ENCODE data around the gene RSPO4.
"Not testable (repeated sequence)": the region's sequence is repeated elsewhere in the genome, so short reads cannot be mapped to it uniquely, and the experiment has no call there.

The RSPO4 gene

GRCh38 chr20:1003920-1004697, 2.0 kb upstream of the RSPO4 start:
- DNase-seq = no peak

- DNase-seq = peak; percentile 56
These were observed 811 bp upstream of the RSPO4 start for GRCh38 chr20:1002682-1003561.

GRCh38 chr20:1001116-1001515, 995 bp downstream of the RSPO4 start:
- no peak for DNase-seq

- no peak for DNase-seq
These were observed 3.8 kb downstream of the RSPO4 start for GRCh38 chr20:998231-998830.

GRCh38 chr20:997486-997885, 4.6 kb downstream of the RSPO4 start:
- no peak for DNase-seq

- no peak for DNase-seq
These were observed 5.1 kb downstream of the RSPO4 start for GRCh38 chr20:997016-997415.

- no peak for DNase-seq
These were observed 6.9 kb downstream of the RSPO4 start for GRCh38 chr20:995170-995569.

GRCh38 chr20:992801-993535, 9.1 kb downstream of the RSPO4 start:
- DNase-seq = no peak

- no peak for DNase-seq
These were observed 10.3 kb downstream of the RSPO4 start for GRCh38 chr20:991850-992249.

- no peak for DNase-seq
These were observed 11.7 kb downstream of the RSPO4 start for GRCh38 chr20:990293-990959.

GRCh38 chr20:988272-988671, 13.8 kb downstream of the RSPO4 start:
- DNase-seq = no peak

- no peak for DNase-seq
These were observed 14.4 kb downstream of the RSPO4 start for GRCh38 chr20:987677-988076.

- DNase-seq = no peak
These were observed 15.3 kb downstream of the RSPO4 start for GRCh38 chr20:986733-987355.

GRCh38 chr20:984994-985393, 17.1 kb downstream of the RSPO4 start:
- DNase-seq = not testable (repeated sequence)

- no peak for DNase-seq
These were observed 19.4 kb downstream of the RSPO4 start for GRCh38 chr20:982754-983153.

- no peak for DNase-seq
These were observed 25.1 kb downstream of the RSPO4 start for GRCh38 chr20:977021-977420.

GRCh38 chr20:976033-976432, 26.1 kb downstream of the RSPO4 start:
- no peak for DNase-seq

- no peak for DNase-seq
These were observed 28.3 kb downstream of the RSPO4 start for GRCh38 chr20:973785-974194.

GRCh38 chr20:972256-972655, 29.9 kb downstream of the RSPO4 start:
- DNase-seq = no peak

GRCh38 chr20:971346-971745, 30.8 kb downstream of the RSPO4 start:
- no peak for DNase-seq

- no peak for DNase-seq
These were observed 32.2 kb downstream of the RSPO4 start for GRCh38 chr20:969868-970267.
